IMR-90 (cell line): ENCODE results near the gene PHF21B. TPM values are rescaled to one million over a fixed set of nuclear protein-coding genes. Genes with fewer than 3 reads are reported as not detected.

Source experiments
- ATAC-seq: fragments of 200-7000 bp; cut with Tn5 transposase; 2 replicates; pipeline ENCODE4 v1.9.1; 2020; ENCODE audit warnings: low read depth, mild to moderate bottlenecking, moderate library complexity
- BruUV-seq: library from RNA; stranded (reverse); fragments of 400-500 nt; replicated peaks from 2 replicates; lab custom pipeline; 2021; lab: Mats Ljungman, UMichigan
- CTCF ChIA-PET: fragments of 300-600 bp; formaldehyde crosslinking; extraction: SDS; loops from one replicate; lab custom pipeline; 2021; ENCODE audit warnings: antibody characterized with exemption; lab: Yijun Ruan, JAX
- POLR2A ChIA-PET: fragments of 300-600 bp; sonication (Branson Sonifier 250); formaldehyde crosslinking; loops from one replicate; lab custom pipeline; 2022; ENCODE audit warnings: antibody characterized with exemption; ENCODE audit not compliant: unreplicated experiment; lab: Charles Lee
- DNase-seq: peaks from one replicate; pipeline ENCODE4 v3.0.0; 2013
- H2AFZ ChIP-seq: replicated peaks from 2 replicates; pipeline ENCODE3; 2013; ENCODE audit warnings: low read length, mild to moderate bottlenecking; ENCODE audit not compliant: poor library complexity
- H2AK5ac ChIP-seq: 2 replicates; pipeline ENCODE4 v1.6.1; 2013; ENCODE audit warnings: low read depth, low read length, inconsistent platforms
- H2AK9ac ChIP-seq: replicated peaks from 2 replicates; pipeline ENCODE3; 2013; ENCODE audit warnings: mild to moderate bottlenecking, low read depth, low read length, moderate library complexity; ENCODE audit not compliant: poor library complexity
- H2BK120ac ChIP-seq: 2 replicates; pipeline ENCODE4 v1.6.1; 2013; ENCODE audit warnings: low read depth, low read length, inconsistent platforms
- H2BK15ac ChIP-seq: 3 replicates; pipeline ENCODE4 v1.6.1; 2013; ENCODE audit warnings: low read depth, low read length, inconsistent platforms
- H2BK20ac ChIP-seq: 2 replicates; pipeline ENCODE4 v1.6.1; 2013; ENCODE audit warnings: low read depth, mild to moderate bottlenecking, inconsistent platforms, low read length, moderate library complexity
- H2BK5ac ChIP-seq: 2 replicates; pipeline ENCODE4 v1.6.1; 2013; ENCODE audit warnings: mild to moderate bottlenecking, low read depth, low read length, inconsistent platforms; ENCODE audit not compliant: poor library complexity, severe bottlenecking
- H3K14ac ChIP-seq: replicated peaks from 2 replicates; pipeline ENCODE4 v1.6.1; 2013; ENCODE audit warnings: low read depth, low read length, inconsistent platforms
- H3K18ac ChIP-seq: 2 replicates; pipeline ENCODE4 v1.6.1; 2013; ENCODE audit warnings: low read depth, low read length, control low read depth
- H3K23ac ChIP-seq: 2 replicates; pipeline ENCODE4 v1.6.1; 2013; ENCODE audit warnings: low read depth, low read length, inconsistent platforms
- H3K27ac ChIP-seq: 2 replicates; pipeline ENCODE4 v1.5.1; 2013; ENCODE audit warnings: mild to moderate bottlenecking, control low read depth, low read length; ENCODE audit not compliant: insufficient read depth
- H3K27me3 ChIP-seq: 2 replicates; pipeline ENCODE4 v1.6.1; 2013; ENCODE audit warnings: low read length; ENCODE audit not compliant: control insufficient read depth, insufficient read depth
- H3K36me3 ChIP-seq: 2 replicates; pipeline ENCODE4 v1.6.1; 2013; ENCODE audit warnings: low read length, mixed read lengths; ENCODE audit not compliant: control insufficient read depth, insufficient read depth
- H3K4ac ChIP-seq: 2 replicates; pipeline ENCODE4 v1.6.1; 2013; ENCODE audit warnings: low read depth, low read length, inconsistent platforms
- H3K4me1 ChIP-seq: 2 replicates; pipeline ENCODE4 v1.6.1; 2013; ENCODE audit warnings: low read length, mixed read lengths; ENCODE audit not compliant: control insufficient read depth, insufficient read depth
- H3K4me2 ChIP-seq: 2 replicates; pipeline ENCODE4 v1.6.1; 2013; ENCODE audit warnings: low read depth, mild to moderate bottlenecking, control low read depth, low read length, moderate library complexity
- H3K4me3 ChIP-seq: 2 replicates; pipeline ENCODE4 v1.5.1; 2013; ENCODE audit warnings: low read depth, mild to moderate bottlenecking, control low read depth, low read length, moderate library complexity; ENCODE audit not compliant: insufficient read depth
- H3K56ac ChIP-seq: 2 replicates; pipeline ENCODE4 v1.6.1; 2013; ENCODE audit warnings: low read length, inconsistent platforms; ENCODE audit not compliant: insufficient read depth; ENCODE audit errors: extremely low read depth
- H3K79me1 ChIP-seq, 2 experiments: 2 replicates each; pipeline ENCODE4 v1.6.1; 2013; ENCODE audit warnings: low read length in 2 of 2, inconsistent platforms in 1 of 2, low read depth in 1 of 2
- H3K9ac ChIP-seq: 2 replicates; pipeline ENCODE4 v1.6.1; 2013; ENCODE audit warnings: low read depth, low read length, control low read depth
- H3K9me1 ChIP-seq: 2 replicates; pipeline ENCODE4 v1.6.1; 2013; ENCODE audit warnings: low read length, inconsistent platforms; ENCODE audit not compliant: insufficient read depth
- H3K9me3 ChIP-seq: 2 replicates; pipeline ENCODE4 v1.6.1; 2013; ENCODE audit warnings: low read length; ENCODE audit not compliant: control insufficient read depth, insufficient read depth
- H4K20me1 ChIP-seq: 2 replicates; pipeline ENCODE4 v1.6.1; 2013; ENCODE audit warnings: low read length, inconsistent platforms; ENCODE audit not compliant: insufficient read depth
- H4K5ac ChIP-seq: 2 replicates; pipeline ENCODE4 v1.6.1; 2013; ENCODE audit warnings: mild to moderate bottlenecking, low read depth, low read length, control low read depth
- H4K8ac ChIP-seq, 2 experiments: 2 replicates each; pipeline ENCODE4 v1.6.1; 2013; ENCODE audit warnings: low read depth in 2 of 2, low read length in 2 of 2, control low read depth in 1 of 2, inconsistent platforms in 1 of 2
- H4K91ac ChIP-seq: 2 replicates; pipeline ENCODE4 v1.6.1; 2013; ENCODE audit warnings: low read depth, low read length, inconsistent platforms; ENCODE audit not compliant: insufficient read depth
- SMC3 ChIP-seq: fragments of 150-350 bp; IDR thresholded peaks from 2 replicates; pipeline ENCODE4 v1.6.1; 2016; ENCODE audit warnings: low read depth, mild to moderate bottlenecking, antibody characterized with exemption, low read length, moderate library complexity
- WGBS, 2 experiments: methylation state at CpG; one replicate each; pipeline versions ENCODE4 v1.1.5 to v1.1.7; 2013; ENCODE audit warnings: missing lambda C conversion rate in 2 of 2; ENCODE audit not compliant: insufficient read length in 1 of 2; ENCODE audit errors: extremely low coverage in 2 of 2; 5-methylcytosine and 5-hydroxymethylcytosine counted together
- dilution Hi-C: fragments of 300-500 bp; cut with HindIII; formaldehyde crosslinking; loops from one replicate; pipeline ENCODE4 v1.14.3; 2018; ENCODE audit warnings: low sequenced_read_pairs; ENCODE audit not compliant: unreplicated experiment
- in situ Hi-C: fragments of 300-500 bp; cut with MboI; formaldehyde crosslinking; loops from 3 replicates; pipeline ENCODE4 v1.14.3; 2019; ENCODE audit warnings: low sequenced_read_pairs, inconsistent platforms, mixed read lengths
- intact Hi-C: fragments of 100-400 bp; cut with micrococcal nuclease; formaldehyde crosslinking; loops from 2 replicates; pipeline ENCODE4 v1.10.0; 2022
- polyA plus RNA-seq, 3 experiments: library from polyadenylated mRNA; depleted of rRNA; stranded (reverse); fragments of >200 nt; gene quantifications; 2 replicates each; pipeline ENCODE4 v1.2.3, GENCODE V29; 2012; ENCODE audit warnings: low replicate concordance in 1 of 3
- total RNA-seq: library from RNA; depleted of rRNA; stranded (reverse); fragments of >200 nt; gene quantifications from 2 replicates; pipeline ENCODE4 v1.2.3, GENCODE V29; 2012
- TF ChIP-seq, protein P1 (sequence below): conservative IDR thresholded peaks from 2 replicates; pipeline ENCODE4 v1.5.1; 2012; ENCODE audit warnings: mild to moderate bottlenecking, low read depth, low read length, improper control_type of control experiment

Gene PHF21B
- total and polyA plus RNA-seq, 2 of the 4 experiments (the other 2 are of a cell fraction): 0.02 TPM; not detected in 1

DNA sequence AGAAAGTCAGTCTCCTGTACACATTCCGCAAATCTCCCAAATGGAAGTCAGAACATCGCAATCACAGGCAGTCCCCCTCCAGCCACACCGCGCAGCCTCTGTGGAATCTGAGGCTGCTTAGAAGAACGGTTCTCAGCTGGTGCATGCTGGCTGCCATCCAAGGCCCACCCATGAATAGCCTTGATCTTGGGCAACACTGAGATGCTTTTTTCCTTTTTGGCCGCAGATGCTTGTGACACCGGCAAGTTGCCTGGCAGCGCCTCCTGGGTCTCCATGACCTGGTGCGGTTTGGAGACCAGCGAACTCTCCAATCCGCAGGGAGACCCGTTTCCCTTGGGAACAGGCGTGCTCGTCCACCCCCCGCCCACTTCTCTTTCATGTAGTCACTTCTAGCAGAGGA, 26.3 kb upstream of the PHF21B start:
- no peaks in the 10 kb centered on the region for H3K79me1 ChIP-seq
- H2AFZ ChIP-seq: peak overlapping the region; percentile 2
- no peaks in the 10 kb centered on the region for H3K9me1 ChIP-seq
- H3K9ac ChIP-seq: no peak overlapping the region
- H4K91ac ChIP-seq: no peak overlapping the region
- no peaks in the 10 kb centered on the region for H3K36me3 ChIP-seq
- peaks cover 3% of the 10 kb centered on the region; the same call in 1 of the 2 replicates for H3K9me3 ChIP-seq
- H4K5ac ChIP-seq: no peak overlapping the region
- DNase-seq (peak; percentile 16), ATAC-seq (peak; percentile 51; the same call in 1 of the 2 replicates)
- ChIA-PET POLR2A (no interaction called here), CTCF (no interaction called here)
- H3K27me3 ChIP-seq: peaks cover 30% of the 10 kb centered on the region
- H3K56ac ChIP-seq: no peak overlapping the region
- dilution Hi-C loops: no loop called here
- H2AK5ac ChIP-seq: no peak overlapping the region
- no peak overlapping the region for H3K14ac ChIP-seq
- no peak overlapping the region for H4K8ac ChIP-seq
- no peak overlapping the region for H3K23ac ChIP-seq
- intact Hi-C loops: no loop called here
- no peak overlapping the region for H3K4ac ChIP-seq
- 6% methylated on average over 11 of the region's 15 CpGs; no CpG with 5 or more reads in 1 of the 2 experiments for WGBS, 2 experiments
- no peak overlapping the region for H2BK120ac ChIP-seq
- H3K18ac ChIP-seq: no peak overlapping the region
- H2AK9ac ChIP-seq: no peak overlapping the region
- no peak overlapping the region for H2BK15ac ChIP-seq
- H3K4me1 ChIP-seq: no peaks in the 10 kb centered on the region; the same call in 1 of the 2 replicates
- in situ Hi-C loops: no loop called here
- TF ChIP-seq SMC3: no peak
- TF ChIP-seq, protein P1, sequence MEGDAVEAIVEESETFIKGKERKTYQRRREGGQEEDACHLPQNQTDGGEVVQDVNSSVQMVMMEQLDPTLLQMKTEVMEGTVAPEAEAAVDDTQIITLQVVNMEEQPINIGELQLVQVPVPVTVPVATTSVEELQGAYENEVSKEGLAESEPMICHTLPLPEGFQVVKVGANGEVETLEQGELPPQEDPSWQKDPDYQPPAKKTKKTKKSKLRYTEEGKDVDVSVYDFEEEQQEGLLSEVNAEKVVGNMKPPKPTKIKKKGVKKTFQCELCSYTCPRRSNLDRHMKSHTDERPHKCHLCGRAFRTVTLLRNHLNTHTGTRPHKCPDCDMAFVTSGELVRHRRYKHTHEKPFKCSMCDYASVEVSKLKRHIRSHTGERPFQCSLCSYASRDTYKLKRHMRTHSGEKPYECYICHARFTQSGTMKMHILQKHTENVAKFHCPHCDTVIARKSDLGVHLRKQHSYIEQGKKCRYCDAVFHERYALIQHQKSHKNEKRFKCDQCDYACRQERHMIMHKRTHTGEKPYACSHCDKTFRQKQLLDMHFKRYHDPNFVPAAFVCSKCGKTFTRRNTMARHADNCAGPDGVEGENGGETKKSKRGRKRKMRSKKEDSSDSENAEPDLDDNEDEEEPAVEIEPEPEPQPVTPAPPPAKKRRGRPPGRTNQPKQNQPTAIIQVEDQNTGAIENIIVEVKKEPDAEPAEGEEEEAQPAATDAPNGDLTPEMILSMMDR: no peak
- H3K4me3 ChIP-seq: no peak overlapping the region
- H3K27ac ChIP-seq: no peak overlapping the region
- no peak overlapping the region for H2BK20ac ChIP-seq
- no TSS peak for BruUV-seq
- no peaks in the 10 kb centered on the region for H4K20me1 ChIP-seq
- no peak overlapping the region for H2BK5ac ChIP-seq
- no peak overlapping the region for H3K4me2 ChIP-seq
